OCI-LY7 (cell line): ENCODE results near the gene FOXF2.
"Not testable (repeated sequence)": the region's sequence is repeated elsewhere in the genome, so short reads cannot be mapped to it uniquely, and the experiment has no call there.

ENCODE experiments used
- CTCF ChIP-seq: fragments of 200-600 bp; sonication (generic); conservative IDR thresholded peaks from 2 replicates; pipeline ENCODE4 v1.5.1; 2014; ENCODE audit warnings: mild to moderate bottlenecking, antibody characterized with exemption, low read length, moderate library complexity, mixed read lengths
- EZH2phosphoT487 ChIP-seq: fragments of 200-600 bp; sonication (generic); IDR thresholded peaks from 2 replicates; pipeline ENCODE4 v1.6.1; 2018; ENCODE audit warnings: low read depth, borderline replicate concordance, mild to moderate bottlenecking, mixed run types, antibody characterized with exemption, low read length, moderate library complexity, mixed read lengths

- not testable (repeated sequence) for TF ChIP-seq CTCF, EZH2phosphoT487
These were observed 34.3 kb upstream of the FOXF2 start for GRCh38 chr6:1355068-1355467.
